CD4-positive, alpha-beta T cell (primary cell): ENCODE results near the gene EEFSEC. TPM values are rescaled to one million over a fixed set of nuclear protein-coding genes. Genes with fewer than 3 reads are reported as not detected.

Source experiments
- ATAC-seq: fragments of 200-7000 bp; cut with Tn5 transposase; one replicate; pipeline ENCODE4 v1.10.0; 2022; ENCODE audit warnings: mild to moderate bottlenecking; ENCODE audit not compliant: poor library complexity
- CTCF ChIA-PET: fragments of 350-600 bp; sonication (Branson Sonifier 250); formaldehyde crosslinking; loops from one replicate; lab custom pipeline; 2021; ENCODE audit warnings: antibody characterized with exemption, inconsistent platforms; lab: Charles Lee
- POLR2A ChIA-PET: fragments of 350-600 bp; sonication (Branson Sonifier 250); formaldehyde crosslinking; loops from one replicate; lab custom pipeline; 2021; ENCODE audit warnings: antibody characterized with exemption, inconsistent platforms; lab: Charles Lee
- DNase-seq, 14 experiments: peaks; one replicate each; pipeline ENCODE4 v3.0.0-alpha.2; 2013 to 2020; ENCODE audit warnings: mixed read lengths in 2 of 14
- H3K27ac ChIP-seq, 2 donors: one replicate each; pipeline versions ENCODE4 v1.5.1 to v1.7.0; 2013; ENCODE audit warnings: low read length in 2 of 2, low read depth in 1 of 2, mild to moderate bottlenecking in 1 of 2
- H3K27me3 ChIP-seq, 2 experiments: 1 replicate in 1 of 2; 2 replicates in 1 of 2; pipeline versions ENCODE4 v1.6.1 to v1.7.0; 2013; ENCODE audit warnings: low read length in 2 of 2, control low read depth in 1 of 2, mild to moderate bottlenecking in 1 of 2, moderate library complexity in 1 of 2; ENCODE audit not compliant: insufficient read depth in 2 of 2, control insufficient read depth in 1 of 2
- H3K36me3 ChIP-seq: one replicate; pipeline ENCODE4 v1.6.1; 2013; ENCODE audit warnings: low read length, control low read depth; ENCODE audit not compliant: insufficient read depth
- H3K4me1 ChIP-seq: one replicate; pipeline ENCODE4 v1.6.1; 2013; ENCODE audit warnings: low read length, control low read depth; ENCODE audit not compliant: insufficient read depth
- H3K4me3 ChIP-seq: one replicate; pipeline ENCODE4 v1.5.1; 2013; ENCODE audit warnings: mild to moderate bottlenecking, low read length, moderate library complexity
- H3K9me3 ChIP-seq, 2 experiments: 1 replicate in 1 of 2; 2 replicates in 1 of 2; pipeline versions ENCODE4 v1.6.1 to v1.7.0; 2013; ENCODE audit warnings: low read length in 2 of 2, mild to moderate bottlenecking in 2 of 2, control low read depth in 1 of 2, moderate library complexity in 1 of 2; ENCODE audit not compliant: control insufficient read depth in 1 of 2, insufficient read depth in 1 of 2
- H3K27ac Mint-ChIP-seq: one replicate; pipeline ENCODE4 v1.8.0; 2020; ENCODE audit warnings: mixed read lengths
- H3K27me3 Mint-ChIP-seq: one replicate; pipeline ENCODE4 v1.8.0; 2021; ENCODE audit warnings: mixed read lengths
- H3K36me3 Mint-ChIP-seq: one replicate; pipeline ENCODE4 v1.8.0; 2021; ENCODE audit warnings: low read depth, mixed read lengths
- H3K4me1 Mint-ChIP-seq: one replicate; pipeline ENCODE4 v1.8.0; 2021; ENCODE audit warnings: low read depth, mixed read lengths
- H3K4me3 Mint-ChIP-seq: one replicate; pipeline ENCODE4 v1.8.0; 2020; ENCODE audit warnings: mild to moderate bottlenecking, mixed read lengths
- H3K9me3 Mint-ChIP-seq: one replicate; pipeline ENCODE4 v1.8.0; 2020; ENCODE audit warnings: mixed read lengths
- intact Hi-C, 2 experiments: fragments of 100-400 bp; cut with DNase I in 1 of 2; cut with micrococcal nuclease in 1 of 2; formaldehyde crosslinking; loops; one replicate each; pipeline versions ENCODE4 v1.15.1 to v1.9.0; 2023 to 2025; cut with DNase I, micrococcal nuclease
- total RNA-seq, 174 experiments: library from RNA in 2 of 174; stranded (reverse) in 2 of 174; gene quantifications; one replicate each; pipeline ENCODE4 v1.2.3 and lab custom pipeline; 2021 to 2026
- TF ChIP-seq, protein P1 (sequence below): fragments of 200-600 bp; IDR thresholded peaks from one replicate; pipeline ENCODE4 v1.8.0; 2022; ENCODE audit warnings: antibody characterized with exemption, mild to moderate bottlenecking

Gene EEFSEC
- total RNA-seq, 2 experiments from 2014 or later: 13.1 to 13.9 TPM

- H3K4me1 Mint-ChIP-seq: no peaks in the 10 kb centered on the region
- Histone ChIP-seq H3K9me3 (no peaks in the 10 kb centered on the region), H3K27me3 (no peaks in the 10 kb centered on the region), H3K36me3 (peaks cover 23% of the 10 kb centered on the region), H3K27ac (no peak overlapping the region), H3K4me3 (no peak overlapping the region), H3K4me1 (no peaks in the 10 kb centered on the region)
- no peak overlapping the region for H3K4me3 Mint-ChIP-seq
- H3K27me3 Mint-ChIP-seq: no peaks in the 10 kb centered on the region
- H3K36me3 Mint-ChIP-seq: peaks cover 20% of the 10 kb centered on the region
- CTCF ChIA-PET: no interaction called here
- ATAC-seq: no peak
- TF ChIP-seq, protein P1, sequence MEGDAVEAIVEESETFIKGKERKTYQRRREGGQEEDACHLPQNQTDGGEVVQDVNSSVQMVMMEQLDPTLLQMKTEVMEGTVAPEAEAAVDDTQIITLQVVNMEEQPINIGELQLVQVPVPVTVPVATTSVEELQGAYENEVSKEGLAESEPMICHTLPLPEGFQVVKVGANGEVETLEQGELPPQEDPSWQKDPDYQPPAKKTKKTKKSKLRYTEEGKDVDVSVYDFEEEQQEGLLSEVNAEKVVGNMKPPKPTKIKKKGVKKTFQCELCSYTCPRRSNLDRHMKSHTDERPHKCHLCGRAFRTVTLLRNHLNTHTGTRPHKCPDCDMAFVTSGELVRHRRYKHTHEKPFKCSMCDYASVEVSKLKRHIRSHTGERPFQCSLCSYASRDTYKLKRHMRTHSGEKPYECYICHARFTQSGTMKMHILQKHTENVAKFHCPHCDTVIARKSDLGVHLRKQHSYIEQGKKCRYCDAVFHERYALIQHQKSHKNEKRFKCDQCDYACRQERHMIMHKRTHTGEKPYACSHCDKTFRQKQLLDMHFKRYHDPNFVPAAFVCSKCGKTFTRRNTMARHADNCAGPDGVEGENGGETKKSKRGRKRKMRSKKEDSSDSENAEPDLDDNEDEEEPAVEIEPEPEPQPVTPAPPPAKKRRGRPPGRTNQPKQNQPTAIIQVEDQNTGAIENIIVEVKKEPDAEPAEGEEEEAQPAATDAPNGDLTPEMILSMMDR: no peak
- POLR2A ChIA-PET: no interaction called here
- H3K9me3 Mint-ChIP-seq: no peaks in the 10 kb centered on the region
- no peak for DNase-seq
- no peak overlapping the region for H3K27ac Mint-ChIP-seq
- intact Hi-C loops: no loop called here
Measured at GRCh38 chr3:128354788-128355542, 201.7 kb downstream of the EEFSEC start.

- H3K4me3 Mint-ChIP-seq: no peak overlapping the region
- H3K27me3 ChIP-seq: no peaks in the 10 kb centered on the region
- H3K36me3 ChIP-seq: peaks cover 22% of the 10 kb centered on the region
- H3K27ac Mint-ChIP-seq: no peak overlapping the region
- H3K9me3 ChIP-seq: no peaks in the 10 kb centered on the region
- H3K27me3 Mint-ChIP-seq: no peaks in the 10 kb centered on the region
- H3K27ac ChIP-seq: no peak overlapping the region
- H3K36me3 Mint-ChIP-seq: peaks cover 20% of the 10 kb centered on the region
- H3K4me1 ChIP-seq: no peaks in the 10 kb centered on the region
- intact Hi-C loops: no loop called here
- ChIA-PET POLR2A (interaction anchor here (1.3 kb wide), 1 partner anchor 19 kb away, joined by 3 read pairs; no protein-coding TSS in a partner anchor), CTCF (no interaction called here)
- H3K9me3 Mint-ChIP-seq: no peaks in the 10 kb centered on the region
- ATAC-seq (no peak), DNase-seq (no peak)
- H3K4me1 Mint-ChIP-seq: no peaks in the 10 kb centered on the region
- H3K4me3 ChIP-seq: no peak overlapping the region
- TF ChIP-seq, protein P1: no peak
Measured at GRCh38 chr3:128355543-128355919, 202.2 kb downstream of the EEFSEC start.

- DNase-seq (no peak), ATAC-seq (no peak)
- TF ChIP-seq, protein P1: no peak
- no peaks in the 10 kb centered on the region for H3K27me3 ChIP-seq
- H3K9me3 Mint-ChIP-seq: no peaks in the 10 kb centered on the region
- no peak overlapping the region for H3K4me3 Mint-ChIP-seq
- no peak overlapping the region for H3K27ac ChIP-seq
- ChIA-PET POLR2A (interaction anchor here (1.3 kb wide), 1 partner anchor 18 kb away, joined by 3 read pairs; no protein-coding TSS in a partner anchor), CTCF (no interaction called here)
- H3K27me3 Mint-ChIP-seq: no peaks in the 10 kb centered on the region
- intact Hi-C loops: no loop called here
- peaks cover 20% of the 10 kb centered on the region for H3K36me3 Mint-ChIP-seq
- H3K36me3 ChIP-seq: peaks cover 18% of the 10 kb centered on the region
- no peak overlapping the region for H3K27ac Mint-ChIP-seq
- H3K9me3 ChIP-seq: no peaks in the 10 kb centered on the region
- H3K4me3 ChIP-seq: no peak overlapping the region
- H3K4me1 ChIP-seq: no peaks in the 10 kb centered on the region
- H3K4me1 Mint-ChIP-seq: no peaks in the 10 kb centered on the region
Measured at GRCh38 chr3:128356822-128357221, 203.5 kb downstream of the EEFSEC start.
